ENCODE data around the gene BUB1B.

The BUB1B gene

GRCh38 chr15:40235201-40235885 lies 74.5 kb downstream of the BUB1B start:
- no peak for TF ChIP-seq ZNF274 (IDR thresholded peaks at IDR 0.05; ENCODE audit: low read depth, low read length)
- no peak overlapping the region for H3K4me3 ChIP-seq (ENCODE audit: low read length)

GRCh38 chr15:40238532-40239403 lies 77.9 kb downstream of the BUB1B start, which contains the start of gene PAK6:
TSS of gene PAK6 (plus strand) at chr15:40239063. CDS start at chr15:40264786, 25,723 bp downstream.
- no peak within 1 kb of the TSS; the same call in 1 of the 2 replicates for H3K4me3 ChIP-seq (ENCODE audit: low read length)
- no peak for TF ChIP-seq ZNF274 (IDR thresholded peaks at IDR 0.05; ENCODE audit: low read depth, low read length)

- H3K4me3 ChIP-seq (ENCODE audit: low read length) = no peak overlapping the region; the same call in 1 of the 2 replicates
These were observed 78.5 kb downstream of the BUB1B start for GRCh38 chr15:40239404-40239692.

GRCh38 chr15:40239693-40240618 lies 79.1 kb downstream of the BUB1B start:
- no peak overlapping the region for H3K4me3 ChIP-seq (ENCODE audit: low read length)

More at GRCh38 chr15:40239404-40239692, 78.5 kb downstream of the BUB1B start:
- TF ChIP-seq ZNF274 (IDR thresholded peaks at IDR 0.05; ENCODE audit: low read depth, low read length) = no peak

GRCh38 chr15:40240619-40241221 lies 79.9 kb downstream of the BUB1B start:
- no peak overlapping the region for H3K4me3 ChIP-seq (ENCODE audit: low read length)
- no peak for TF ChIP-seq ZNF274 (IDR thresholded peaks at IDR 0.05; ENCODE audit: low read depth, low read length)

More at GRCh38 chr15:40239693-40240618, 79.1 kb downstream of the BUB1B start:
- no peak for TF ChIP-seq ZNF274 (IDR thresholded peaks at IDR 0.05; ENCODE audit: low read depth, low read length)

GRCh38 chr15:40241269-40242212 lies 80.7 kb downstream of the BUB1B start:
- H3K4me3 ChIP-seq (ENCODE audit: low read length) = no peak overlapping the region
- no peak for TF ChIP-seq ZNF274 (IDR thresholded peaks at IDR 0.05; ENCODE audit: low read depth, low read length)

- TF ChIP-seq ZNF274 (IDR thresholded peaks at IDR 0.05; ENCODE audit: low read depth, low read length) = no peak
These were observed 81.3 kb downstream of the BUB1B start for GRCh38 chr15:40242213-40242599.

GRCh38 chr15:40242601-40243000 lies 81.7 kb downstream of the BUB1B start:
- H3K4me3 ChIP-seq (ENCODE audit: low read length) = no peak overlapping the region
- no peak for TF ChIP-seq ZNF274 (IDR thresholded peaks at IDR 0.05; ENCODE audit: low read depth, low read length)

More at GRCh38 chr15:40242213-40242599, 81.3 kb downstream of the BUB1B start:
- H3K4me3 ChIP-seq (ENCODE audit: low read length) = no peak overlapping the region

- no peak for TF ChIP-seq ZNF274 (IDR thresholded peaks at IDR 0.05; ENCODE audit: low read depth, low read length)
These were observed 82.4 kb downstream of the BUB1B start for GRCh38 chr15:40243126-40243810.

GRCh38 chr15:40244961-40245523 lies 84.2 kb downstream of the BUB1B start:
- H3K4me3 ChIP-seq (ENCODE audit: low read length) = no peak overlapping the region
- no peak for TF ChIP-seq ZNF274 (IDR thresholded peaks at IDR 0.05; ENCODE audit: low read depth, low read length)

More at GRCh38 chr15:40243126-40243810, 82.4 kb downstream of the BUB1B start:
- H3K4me3 ChIP-seq (ENCODE audit: low read length) = no peak overlapping the region

GRCh38 chr15:40245666-40246450 lies 85.0 kb downstream of the BUB1B start:
- no peak for TF ChIP-seq ZNF274 (IDR thresholded peaks at IDR 0.05; ENCODE audit: low read depth, low read length)
- no peak overlapping the region for H3K4me3 ChIP-seq (ENCODE audit: low read length)
